Measurements from ENCODE around the gene VWA3B. TPM values are rescaled to one million over a fixed set of nuclear protein-coding genes. Genes with fewer than 3 reads are reported as not detected.

Gene VWA3B
- total and polyA plus RNA-seq, 8 donors = 1.0 to 7.8 (median 4.6) TPM; not detected in 1

DNA sequence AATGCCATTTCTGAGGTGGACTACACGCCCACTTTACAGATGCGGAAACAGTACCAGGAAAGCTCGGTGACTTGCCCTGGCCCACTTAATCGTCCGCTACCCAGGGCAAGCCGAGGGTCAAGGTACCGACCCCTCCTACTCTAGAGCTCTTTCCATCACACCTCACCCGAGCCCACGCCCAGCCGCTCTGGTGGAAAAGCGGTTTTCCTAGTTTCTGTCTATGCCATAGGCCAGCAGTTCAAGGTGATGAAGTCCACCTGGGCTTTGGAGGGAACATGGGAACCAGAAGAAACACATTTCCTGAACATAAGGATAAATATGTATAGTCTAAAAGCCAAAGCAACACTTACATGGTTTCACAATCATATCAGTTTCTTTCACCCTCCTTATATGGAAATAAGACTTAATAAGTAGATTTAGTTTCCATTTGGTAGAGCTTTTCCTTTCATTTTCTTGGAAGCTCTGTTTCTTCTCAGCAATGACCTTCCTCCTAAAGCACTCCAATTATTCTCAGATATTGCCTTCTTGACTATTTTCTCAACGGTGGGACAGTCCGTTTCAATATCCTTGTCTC is 567 bp downstream of the VWA3B start:
- intact Hi-C loops (cut with DNase I) = no loop called here
- Histone ChIP-seq H3K4me1 (peaks cover 16 to 59% of the 10 kb centered on the region in 2 donors), H3K27me3 (peaks cover 10 to 58% of the 10 kb centered on the region in 2 donors), H3K36me3 (no peaks in the 10 kb centered on the region), H3K4me3 (peak overlapping the region; percentile 29 to 50), H3K27ac (peak overlapping the region in 1 of 2 donors; percentile 59), H3K9me3 (no peaks in the 10 kb centered on the region)
- ATAC-seq = no peak
- DNase-seq = peak in 1 of 4 donors; percentile 21
- TF ChIP-seq, protein P1, sequence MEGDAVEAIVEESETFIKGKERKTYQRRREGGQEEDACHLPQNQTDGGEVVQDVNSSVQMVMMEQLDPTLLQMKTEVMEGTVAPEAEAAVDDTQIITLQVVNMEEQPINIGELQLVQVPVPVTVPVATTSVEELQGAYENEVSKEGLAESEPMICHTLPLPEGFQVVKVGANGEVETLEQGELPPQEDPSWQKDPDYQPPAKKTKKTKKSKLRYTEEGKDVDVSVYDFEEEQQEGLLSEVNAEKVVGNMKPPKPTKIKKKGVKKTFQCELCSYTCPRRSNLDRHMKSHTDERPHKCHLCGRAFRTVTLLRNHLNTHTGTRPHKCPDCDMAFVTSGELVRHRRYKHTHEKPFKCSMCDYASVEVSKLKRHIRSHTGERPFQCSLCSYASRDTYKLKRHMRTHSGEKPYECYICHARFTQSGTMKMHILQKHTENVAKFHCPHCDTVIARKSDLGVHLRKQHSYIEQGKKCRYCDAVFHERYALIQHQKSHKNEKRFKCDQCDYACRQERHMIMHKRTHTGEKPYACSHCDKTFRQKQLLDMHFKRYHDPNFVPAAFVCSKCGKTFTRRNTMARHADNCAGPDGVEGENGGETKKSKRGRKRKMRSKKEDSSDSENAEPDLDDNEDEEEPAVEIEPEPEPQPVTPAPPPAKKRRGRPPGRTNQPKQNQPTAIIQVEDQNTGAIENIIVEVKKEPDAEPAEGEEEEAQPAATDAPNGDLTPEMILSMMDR (IDR thresholded peaks at IDR 0.05) = no peak

DNA sequence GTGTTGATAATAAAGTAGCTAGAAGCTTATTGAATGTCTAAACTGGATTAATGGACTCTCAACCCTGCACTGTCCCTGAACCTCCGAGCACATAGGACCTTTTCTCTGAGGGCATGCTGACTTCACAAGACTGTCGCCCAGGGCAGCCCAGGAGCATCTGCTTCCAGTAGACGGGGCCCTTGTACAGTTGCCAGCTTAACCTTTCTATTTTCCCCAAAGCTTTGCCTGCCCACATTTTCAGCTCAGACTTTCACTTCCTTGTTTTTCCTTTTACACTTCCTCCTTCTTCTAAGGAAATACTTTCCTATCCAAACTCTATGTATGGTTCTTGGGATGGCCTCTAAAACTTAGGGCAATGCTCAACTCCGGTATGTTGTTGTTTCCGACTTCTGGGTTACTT is 1.3 kb downstream of the VWA3B start:
- Histone ChIP-seq H3K27ac (peak overlapping the region in 1 of 2 donors; percentile 59), H3K36me3 (no peaks in the 10 kb centered on the region), H3K4me3 (no peak overlapping the region), H3K4me1 (peaks cover 16 to 59% of the 10 kb centered on the region in 2 donors), H3K27me3 (peaks cover 10 to 51% of the 10 kb centered on the region in 2 donors), H3K9me3 (no peaks in the 10 kb centered on the region)
- peak in 2 of 4 donors; percentile 14 to 45 for DNase-seq
- intact Hi-C loops (cut with DNase I) = no loop called here
- TF ChIP-seq, protein P1 (IDR thresholded peaks at IDR 0.05) = no peak
- peak; percentile 25 for ATAC-seq

DNA sequence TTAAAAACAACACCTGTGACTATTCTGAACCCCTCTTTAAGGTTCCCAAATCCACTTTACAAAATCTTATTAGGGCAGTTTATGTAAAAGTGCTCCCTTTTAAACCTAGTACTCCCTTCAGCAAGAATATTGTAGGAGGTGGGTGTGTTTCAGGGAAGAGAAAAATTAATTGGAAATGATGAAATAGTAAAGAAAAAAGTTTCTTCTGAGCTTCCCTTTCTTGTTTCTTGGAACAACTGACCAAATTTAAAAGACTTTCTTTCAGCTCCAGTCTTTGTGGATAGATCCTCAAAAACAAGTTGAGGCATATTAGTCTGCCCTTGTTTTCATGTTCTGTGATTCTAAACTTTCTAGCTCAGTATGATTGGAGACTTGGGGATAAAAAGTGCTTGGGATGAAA is 3.0 kb downstream of the VWA3B start:
- TF ChIP-seq, protein P1 (IDR thresholded peaks at IDR 0.05) = no peak
- Histone ChIP-seq H3K4me1 (peaks cover 16 to 59% of the 10 kb centered on the region in 2 donors), H3K4me3 (no peak overlapping the region), H3K9me3 (peaks cover 0 to 6% of the 10 kb centered on the region in 2 donors), H3K27me3 (peaks cover 5 to 34% of the 10 kb centered on the region in 2 donors), H3K27ac (no peak overlapping the region), H3K36me3 (no peaks in the 10 kb centered on the region)
- no peak for ATAC-seq
- intact Hi-C loops (cut with DNase I) = no loop called here
- DNase-seq = no peak

DNA sequence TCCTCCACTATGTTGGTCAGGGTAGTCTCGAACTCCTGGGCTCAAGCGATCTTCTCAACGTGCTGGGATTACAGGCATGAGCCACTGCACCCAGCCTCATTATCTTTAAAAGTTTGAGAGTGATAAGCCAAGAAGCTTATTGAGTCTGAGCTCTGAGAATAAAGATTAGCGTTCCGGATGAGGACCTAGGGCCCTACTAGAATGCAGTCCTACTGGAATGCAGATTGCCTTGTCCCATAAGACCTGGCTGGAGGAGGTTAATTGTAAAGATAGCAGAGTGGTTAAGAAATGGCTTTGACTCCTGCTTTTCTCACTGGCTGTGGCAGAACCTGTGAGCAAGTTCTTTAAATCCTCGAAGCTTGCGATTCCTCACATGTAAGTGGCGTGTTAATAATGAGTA is 4.0 kb downstream of the VWA3B start:
- TF ChIP-seq, protein P1 (IDR thresholded peaks at IDR 0.05) = no peak
- Histone ChIP-seq H3K4me1 (peaks cover 16 to 59% of the 10 kb centered on the region in 2 donors), H3K27ac (peak overlapping the region in 1 of 2 donors; percentile 35), H3K27me3 (peaks cover 0 to 24% of the 10 kb centered on the region in 2 donors), H3K36me3 (no peaks in the 10 kb centered on the region), H3K4me3 (no peak overlapping the region), H3K9me3 (peaks cover 0 to 15% of the 10 kb centered on the region in 2 donors)
- ATAC-seq (no peak), DNase-seq (no peak)
- intact Hi-C loops (cut with DNase I) = no loop called here

DNA sequence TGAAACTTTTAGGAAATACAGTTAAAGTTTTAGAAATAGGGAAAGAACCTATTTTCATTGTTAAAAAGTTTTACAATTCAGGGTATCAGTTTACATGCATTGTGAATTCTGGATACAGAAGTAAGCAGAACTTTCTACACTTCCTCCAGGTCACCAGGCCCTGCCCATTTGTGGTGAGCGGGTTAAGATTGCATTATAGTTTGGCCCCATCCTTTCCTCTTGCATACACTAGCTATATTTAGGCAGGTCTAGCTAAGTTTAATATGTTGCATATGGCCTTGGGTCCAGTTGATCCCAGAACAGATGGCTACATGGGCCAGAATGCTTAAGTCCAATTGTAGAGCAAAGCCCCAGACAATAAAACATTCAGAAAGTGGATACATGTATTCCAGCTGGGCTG is 4.8 kb downstream of the VWA3B start:
- Histone ChIP-seq H3K4me3 (no peak overlapping the region), H3K4me1 (peaks cover 10 to 53% of the 10 kb centered on the region in 2 donors), H3K36me3 (no peaks in the 10 kb centered on the region), H3K27me3 (peaks cover 0 to 16% of the 10 kb centered on the region in 2 donors), H3K9me3 (peaks cover 0 to 23% of the 10 kb centered on the region in 2 donors), H3K27ac (no peak overlapping the region)
- intact Hi-C loops (cut with DNase I) = no loop called here
- DNase-seq = peak in 1 of 4 donors; percentile 38
- no peak for ATAC-seq
- TF ChIP-seq, protein P1 (IDR thresholded peaks at IDR 0.05) = no peak
